GM12873 (cell line): ENCODE data around the gene PARD3B.

Source experiments
- TF ChIP-seq, protein P1 (sequence below): IDR thresholded peaks from 2 replicates; pipeline ENCODE4 v1.5.1; 2012; ENCODE audit warnings: low read depth, mild to moderate bottlenecking, moderate library complexity, low read length, control low read depth; ENCODE audit not compliant: insufficient read depth; ENCODE audit errors: missing control alignments

Gene PARD3B

DNA sequence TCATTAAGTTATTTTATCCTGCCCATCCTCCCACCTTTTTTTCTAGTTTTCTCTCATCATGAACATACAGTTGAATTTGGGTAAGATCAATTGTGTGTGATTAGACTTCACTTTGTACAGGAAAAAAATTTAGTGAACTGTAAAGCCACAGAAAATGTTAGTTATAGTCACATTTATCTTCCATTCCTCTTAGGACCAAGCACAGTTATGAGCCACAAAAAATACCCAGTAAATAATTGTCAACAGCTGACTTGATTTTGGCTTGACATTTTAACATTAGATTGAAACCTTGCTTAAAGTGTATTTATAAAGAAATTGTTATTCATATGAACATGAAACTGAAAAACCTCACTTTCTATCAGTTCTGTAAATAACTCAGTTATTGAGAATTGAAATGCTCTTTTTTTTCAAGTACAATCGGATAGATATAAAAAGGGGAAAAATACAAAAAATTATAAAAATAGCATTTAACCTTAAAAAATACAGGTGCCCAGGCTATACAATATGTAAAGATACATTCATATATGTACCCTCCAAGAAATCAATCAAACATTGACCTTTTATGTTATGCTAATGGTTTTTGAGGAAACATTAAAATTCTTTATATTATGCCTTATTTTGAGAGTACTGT is 747.5 kb downstream of the PARD3B start:
- TF ChIP-seq, protein P1, sequence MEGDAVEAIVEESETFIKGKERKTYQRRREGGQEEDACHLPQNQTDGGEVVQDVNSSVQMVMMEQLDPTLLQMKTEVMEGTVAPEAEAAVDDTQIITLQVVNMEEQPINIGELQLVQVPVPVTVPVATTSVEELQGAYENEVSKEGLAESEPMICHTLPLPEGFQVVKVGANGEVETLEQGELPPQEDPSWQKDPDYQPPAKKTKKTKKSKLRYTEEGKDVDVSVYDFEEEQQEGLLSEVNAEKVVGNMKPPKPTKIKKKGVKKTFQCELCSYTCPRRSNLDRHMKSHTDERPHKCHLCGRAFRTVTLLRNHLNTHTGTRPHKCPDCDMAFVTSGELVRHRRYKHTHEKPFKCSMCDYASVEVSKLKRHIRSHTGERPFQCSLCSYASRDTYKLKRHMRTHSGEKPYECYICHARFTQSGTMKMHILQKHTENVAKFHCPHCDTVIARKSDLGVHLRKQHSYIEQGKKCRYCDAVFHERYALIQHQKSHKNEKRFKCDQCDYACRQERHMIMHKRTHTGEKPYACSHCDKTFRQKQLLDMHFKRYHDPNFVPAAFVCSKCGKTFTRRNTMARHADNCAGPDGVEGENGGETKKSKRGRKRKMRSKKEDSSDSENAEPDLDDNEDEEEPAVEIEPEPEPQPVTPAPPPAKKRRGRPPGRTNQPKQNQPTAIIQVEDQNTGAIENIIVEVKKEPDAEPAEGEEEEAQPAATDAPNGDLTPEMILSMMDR: no peak

DNA sequence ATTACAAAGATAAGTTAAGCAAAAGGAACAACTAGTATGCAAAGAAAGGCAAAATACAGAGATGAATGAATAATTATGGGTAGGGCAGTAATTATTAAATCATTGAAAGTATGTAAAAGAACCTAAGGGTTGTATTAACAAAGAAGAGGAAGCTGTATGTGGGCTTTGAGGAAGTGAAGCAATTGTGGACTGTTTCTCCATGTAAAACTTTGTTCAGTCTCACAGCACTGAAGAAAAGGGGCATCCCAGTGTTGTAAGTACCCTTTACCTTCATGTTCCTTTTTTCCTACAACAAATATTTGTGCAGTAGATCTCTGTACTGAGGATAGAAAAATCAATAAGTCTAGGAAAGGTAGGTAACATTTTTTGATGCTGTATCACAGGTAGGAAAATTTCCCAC is 748.3 kb downstream of the PARD3B start:
- TF ChIP-seq, protein P1: no peak

GRCh38 chr2:205296959-205297358 is 751.7 kb downstream of the PARD3B start:
- TF ChIP-seq, protein P1: no peak

DNA sequence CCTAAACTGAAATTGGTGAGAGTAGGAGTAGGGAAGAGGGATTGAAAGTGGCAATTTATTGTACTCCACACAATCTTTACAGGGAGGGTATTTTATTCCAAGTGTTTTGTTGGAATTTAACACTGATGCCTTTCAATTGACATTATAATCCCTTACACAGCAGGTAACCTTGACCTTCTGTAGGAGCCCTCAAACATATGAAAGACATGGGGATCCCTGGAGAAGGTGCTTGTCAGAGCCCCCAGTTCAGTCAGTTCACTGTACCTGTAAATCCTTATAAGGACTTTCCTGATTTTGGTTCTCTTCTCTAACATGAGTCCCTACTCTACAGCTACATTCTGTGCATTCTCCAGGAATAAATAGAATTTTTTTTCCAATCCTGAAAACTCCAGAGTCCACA is 752.1 kb downstream of the PARD3B start:
- TF ChIP-seq, protein P1: no peak

- TF ChIP-seq, protein P1: no peak
Observed at GRCh38 chr2:205297846-205298245, 752.6 kb downstream of the PARD3B start.

DNA sequence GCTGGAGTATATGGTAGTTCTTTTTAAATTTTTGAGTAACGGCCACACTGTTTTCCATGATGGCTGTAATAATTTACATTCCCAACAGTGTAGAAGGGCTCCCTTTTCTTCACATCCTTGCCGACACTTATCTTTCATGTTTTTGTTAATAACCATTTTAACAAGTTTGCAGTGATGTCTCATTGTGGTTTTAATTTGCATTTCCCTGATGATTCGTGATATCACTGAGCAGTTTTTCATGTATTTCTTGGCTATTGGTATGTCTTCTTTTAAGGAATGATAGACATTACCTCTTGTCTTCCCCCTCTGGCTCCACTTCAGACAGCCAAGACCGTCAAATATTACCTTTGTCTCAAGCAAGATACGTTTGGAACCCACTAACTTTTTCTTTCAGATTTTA is 765.9 kb downstream of the PARD3B start:
- TF ChIP-seq, protein P1: no peak

GRCh38 chr2:205321231-205321630 is 776.0 kb downstream of the PARD3B start:
- TF ChIP-seq, protein P1: no peak
